Left ventricle myocardium inferior (tissue), 1 donor: ENCODE results near the gene EXOC7. TPM values are rescaled to one million over a fixed set of nuclear protein-coding genes. Genes with fewer than 3 reads are reported as not detected.

Source experiments
- DNase-seq: peaks from one replicate; pipeline ENCODE4 v3.0.0-alpha.2; 2020
- H3K27ac ChIP-seq: fragments of 200-600 bp; replicated peaks from 2 replicates; pipeline ENCODE4 v1.8.0; 2021
- H3K27me3 ChIP-seq: fragments of 200-600 bp; 2 replicates; pipeline ENCODE4 v1.8.0; 2021; ENCODE audit warnings: low read depth
- H3K36me3 ChIP-seq: fragments of 200-600 bp; 2 replicates; pipeline ENCODE4 v1.8.0; 2021
- H3K4me1 ChIP-seq: fragments of 200-600 bp; 2 replicates; pipeline ENCODE4 v1.8.0; 2021
- H3K4me3 ChIP-seq: fragments of 200-600 bp; 2 replicates; pipeline ENCODE4 v1.8.0; 2021; ENCODE audit warnings: mild to moderate bottlenecking, moderate library complexity
- H3K9me3 ChIP-seq: fragments of 200-600 bp; replicated peaks from 2 replicates; pipeline ENCODE4 v1.8.0; 2021
- intact Hi-C: fragments of 100-400 bp; cut with micrococcal nuclease; formaldehyde crosslinking; loops from one replicate; pipeline ENCODE4 v1.11.0; 2022
- total RNA-seq: library from RNA; stranded (reverse); fragmentation: NEBNext Ultra II Directional; extraction: Animal tissue kit (Norgen Biotek cat#: 25700); gene quantifications from one replicate; pipeline ENCODE4 v1.2.1, GENCODE V29; 2021
- TF ChIP-seq, protein P1 (sequence below): fragments of 200-600 bp; IDR thresholded peaks from 2 replicates; pipeline ENCODE4 v1.8.0; 2021; ENCODE audit warnings: antibody characterized with exemption, mild to moderate bottlenecking, borderline replicate concordance
- donor health status: DM: no; HTN: yes; CAD: no; lungs with severe emphysema.

EXOC7 gene
- total RNA-seq, 1 donor from 2014 or later = 81.1 TPM

GRCh38 chr17:76145231-76146052 is 41.9 kb upstream of the EXOC7 start:
- Histone ChIP-seq H3K4me3 (peak overlapping the region; percentile 25), H3K36me3 (no peaks in the 10 kb centered on the region), H3K4me1 (peaks cover 56% of the 10 kb centered on the region), H3K27me3 (peaks cover 6% of the 10 kb centered on the region), H3K9me3 (no peaks in the 10 kb centered on the region), H3K27ac (peak overlapping the region; percentile 41)
- no peak for DNase-seq
- intact Hi-C loops = no loop called here
- TF ChIP-seq, protein P1, sequence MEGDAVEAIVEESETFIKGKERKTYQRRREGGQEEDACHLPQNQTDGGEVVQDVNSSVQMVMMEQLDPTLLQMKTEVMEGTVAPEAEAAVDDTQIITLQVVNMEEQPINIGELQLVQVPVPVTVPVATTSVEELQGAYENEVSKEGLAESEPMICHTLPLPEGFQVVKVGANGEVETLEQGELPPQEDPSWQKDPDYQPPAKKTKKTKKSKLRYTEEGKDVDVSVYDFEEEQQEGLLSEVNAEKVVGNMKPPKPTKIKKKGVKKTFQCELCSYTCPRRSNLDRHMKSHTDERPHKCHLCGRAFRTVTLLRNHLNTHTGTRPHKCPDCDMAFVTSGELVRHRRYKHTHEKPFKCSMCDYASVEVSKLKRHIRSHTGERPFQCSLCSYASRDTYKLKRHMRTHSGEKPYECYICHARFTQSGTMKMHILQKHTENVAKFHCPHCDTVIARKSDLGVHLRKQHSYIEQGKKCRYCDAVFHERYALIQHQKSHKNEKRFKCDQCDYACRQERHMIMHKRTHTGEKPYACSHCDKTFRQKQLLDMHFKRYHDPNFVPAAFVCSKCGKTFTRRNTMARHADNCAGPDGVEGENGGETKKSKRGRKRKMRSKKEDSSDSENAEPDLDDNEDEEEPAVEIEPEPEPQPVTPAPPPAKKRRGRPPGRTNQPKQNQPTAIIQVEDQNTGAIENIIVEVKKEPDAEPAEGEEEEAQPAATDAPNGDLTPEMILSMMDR = no peak

DNA sequence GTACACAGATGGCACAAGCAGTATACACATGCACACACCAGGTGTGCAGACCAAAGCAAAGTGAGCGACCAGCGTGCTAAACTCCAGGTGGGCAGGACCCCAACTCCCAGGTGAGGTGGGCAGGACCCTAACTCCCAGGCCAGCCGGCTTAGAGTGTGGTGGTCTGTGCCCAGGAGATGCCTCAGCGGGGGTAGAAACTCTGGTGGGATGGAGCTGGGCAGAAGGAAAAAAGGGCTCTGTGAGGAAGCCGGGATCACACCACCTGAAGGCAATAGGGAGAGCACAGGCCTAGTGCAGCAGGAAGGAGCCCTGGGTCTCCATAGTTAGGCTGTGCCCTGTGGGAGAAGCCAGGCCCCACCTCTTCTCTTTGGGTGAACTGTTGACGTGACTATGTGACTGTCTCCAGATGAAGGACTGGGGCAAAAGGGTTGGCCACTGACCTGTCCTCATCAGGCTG is 39.0 kb upstream of the EXOC7 start:
- no peaks in the 10 kb centered on the region for H3K36me3 ChIP-seq
- H3K4me3 ChIP-seq = no peak overlapping the region
- TF ChIP-seq, protein P1 = no peak
- no peaks in the 10 kb centered on the region for H3K9me3 ChIP-seq
- intact Hi-C loops = no loop called here
- H3K27me3 ChIP-seq = peaks cover 34% of the 10 kb centered on the region
- DNase-seq = no peak
- H3K4me1 ChIP-seq = peaks cover 73% of the 10 kb centered on the region
- no peak overlapping the region for H3K27ac ChIP-seq

DNA sequence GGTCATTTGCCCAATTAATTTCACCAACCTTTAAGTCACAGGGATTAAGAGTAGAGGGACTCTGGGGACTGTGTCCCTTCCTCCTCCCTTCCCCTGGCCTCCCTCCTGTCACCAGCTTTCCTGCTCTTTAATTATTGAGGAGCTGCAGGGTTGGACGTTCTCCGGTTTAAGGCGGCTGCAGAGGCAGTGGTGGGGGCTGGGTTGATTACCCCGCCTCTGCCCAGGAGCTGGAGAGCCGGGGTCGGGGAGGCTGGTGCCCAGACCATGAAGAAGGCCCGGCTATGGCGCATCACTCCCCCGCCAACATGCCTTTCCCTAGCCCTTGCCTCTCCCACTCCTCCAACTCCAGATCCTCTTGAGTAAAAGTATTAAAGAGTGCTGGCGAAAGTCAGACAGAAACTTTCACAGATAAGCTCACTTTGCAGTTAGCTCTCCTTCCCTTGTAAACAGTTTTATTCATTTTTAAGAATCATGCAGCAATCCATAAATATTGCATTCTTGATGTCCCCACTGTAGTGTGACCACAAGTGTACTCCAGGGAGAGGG is 38.5 kb upstream of the EXOC7 start:
- Histone ChIP-seq H3K27ac (no peak overlapping the region), H3K9me3 (no peaks in the 10 kb centered on the region), H3K4me3 (peak overlapping the region; percentile 67), H3K4me1 (peaks cover 72% of the 10 kb centered on the region), H3K27me3 (peaks cover 39% of the 10 kb centered on the region), H3K36me3 (no peaks in the 10 kb centered on the region)
- TF ChIP-seq, protein P1 = no peak
- DNase-seq = no peak
- intact Hi-C loops = no loop called here

GRCh38 chr17:76141212-76142038 is 37.8 kb upstream of the EXOC7 start, which contains the start of gene FOXJ1:
Gene FOXJ1 (minus strand): TSS chr17:76141245. CDS start chr17:76140395, 850 bp downstream.
- H3K4me3 ChIP-seq = peak within 1 kb of the TSS; percentile 67
- no peaks in the 10 kb centered on the region for H3K9me3 ChIP-seq
- TF ChIP-seq, protein P1 = no peak
- intact Hi-C loops = no loop called here
- H3K36me3 ChIP-seq = no peaks in the 10 kb centered on the region
- peaks cover 46% of the 10 kb centered on the region for H3K27me3 ChIP-seq
- no peak within 1 kb of the TSS for H3K27ac ChIP-seq
- H3K4me1 ChIP-seq = peaks cover 69% of the 10 kb centered on the region
- DNase-seq = peak; percentile 83

DNA sequence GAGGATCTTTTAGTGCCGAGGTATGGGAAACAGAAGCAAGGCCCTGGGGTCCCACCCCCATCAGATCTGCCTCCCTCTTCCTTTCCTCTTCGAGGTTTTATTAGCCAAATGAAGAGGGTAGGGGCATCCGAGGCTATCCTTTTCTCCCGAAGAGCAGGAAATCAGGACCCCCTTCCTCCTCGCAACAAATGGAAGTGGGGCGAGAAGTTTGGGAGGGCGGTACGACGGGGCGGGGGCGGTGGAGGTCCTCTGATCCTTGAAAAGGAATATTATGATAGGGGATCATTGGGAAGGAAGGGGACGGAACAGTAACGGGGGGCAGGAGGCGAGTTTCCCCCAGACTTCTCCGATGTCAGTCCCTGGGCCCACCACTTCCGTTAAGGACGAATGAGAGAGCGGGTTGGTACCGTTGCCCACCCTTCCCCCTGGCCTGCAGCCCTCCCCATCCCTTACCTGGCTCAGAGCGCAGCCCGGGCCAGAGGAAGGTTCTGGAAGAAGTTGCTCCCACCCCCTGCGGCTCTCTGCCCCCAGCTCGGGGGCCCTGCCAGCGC is 37.1 kb upstream of the EXOC7 start:
- Histone ChIP-seq H3K27ac (no peak overlapping the region), H3K9me3 (no peaks in the 10 kb centered on the region), H3K27me3 (peaks cover 53% of the 10 kb centered on the region), H3K4me1 (peaks cover 62% of the 10 kb centered on the region), H3K4me3 (peak overlapping the region; percentile 67), H3K36me3 (no peaks in the 10 kb centered on the region)
- intact Hi-C loops = no loop called here
- TF ChIP-seq, protein P1 = no peak
- no peak for DNase-seq
